ENCODE results near the gene SLC5A4.

DNA sequence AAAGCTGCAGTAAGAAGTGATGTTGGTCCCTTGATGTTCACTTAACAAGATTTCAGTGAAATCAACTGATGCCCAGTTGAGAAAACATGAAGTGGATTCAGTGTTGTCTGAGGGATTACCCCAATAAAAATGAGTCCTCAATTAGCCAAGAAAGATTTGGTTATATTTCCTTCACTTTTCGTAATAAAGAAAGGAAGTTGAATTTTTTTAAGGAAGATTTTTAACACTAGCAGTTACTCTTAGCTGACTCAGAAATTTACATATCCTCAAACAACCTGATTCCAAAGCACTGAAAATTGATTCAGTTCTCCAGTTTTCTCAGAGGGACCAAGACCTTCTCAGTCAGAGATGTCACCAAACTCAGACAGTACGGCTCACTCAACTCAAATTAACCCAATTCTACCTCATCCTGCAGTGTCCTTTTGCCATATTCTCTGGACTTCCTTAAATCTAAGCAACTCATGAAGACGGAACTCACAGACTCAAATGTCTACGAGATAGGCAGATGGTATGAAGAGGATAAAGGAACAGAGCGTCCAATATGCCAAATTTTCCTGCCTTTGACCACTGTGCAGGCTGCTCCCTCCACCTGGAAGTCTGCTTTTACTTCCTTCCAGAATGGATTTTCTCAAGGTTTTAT lies 22.8 kb downstream of the SLC5A4 start:
- TF ChIP-seq, protein P1, sequence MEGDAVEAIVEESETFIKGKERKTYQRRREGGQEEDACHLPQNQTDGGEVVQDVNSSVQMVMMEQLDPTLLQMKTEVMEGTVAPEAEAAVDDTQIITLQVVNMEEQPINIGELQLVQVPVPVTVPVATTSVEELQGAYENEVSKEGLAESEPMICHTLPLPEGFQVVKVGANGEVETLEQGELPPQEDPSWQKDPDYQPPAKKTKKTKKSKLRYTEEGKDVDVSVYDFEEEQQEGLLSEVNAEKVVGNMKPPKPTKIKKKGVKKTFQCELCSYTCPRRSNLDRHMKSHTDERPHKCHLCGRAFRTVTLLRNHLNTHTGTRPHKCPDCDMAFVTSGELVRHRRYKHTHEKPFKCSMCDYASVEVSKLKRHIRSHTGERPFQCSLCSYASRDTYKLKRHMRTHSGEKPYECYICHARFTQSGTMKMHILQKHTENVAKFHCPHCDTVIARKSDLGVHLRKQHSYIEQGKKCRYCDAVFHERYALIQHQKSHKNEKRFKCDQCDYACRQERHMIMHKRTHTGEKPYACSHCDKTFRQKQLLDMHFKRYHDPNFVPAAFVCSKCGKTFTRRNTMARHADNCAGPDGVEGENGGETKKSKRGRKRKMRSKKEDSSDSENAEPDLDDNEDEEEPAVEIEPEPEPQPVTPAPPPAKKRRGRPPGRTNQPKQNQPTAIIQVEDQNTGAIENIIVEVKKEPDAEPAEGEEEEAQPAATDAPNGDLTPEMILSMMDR (conservative IDR thresholded peaks at IDR 0.05): no peak
- TF ChIP-seq ZFX (IDR thresholded peaks at IDR 0.05): no peak
